ENCODE results near the gene USP37. TPM values are rescaled to one million over a fixed set of nuclear protein-coding genes. Genes with fewer than 3 reads are reported as not detected.

Gene USP37
- total RNA-seq, 1 donor: 20.0 TPM

DNA sequence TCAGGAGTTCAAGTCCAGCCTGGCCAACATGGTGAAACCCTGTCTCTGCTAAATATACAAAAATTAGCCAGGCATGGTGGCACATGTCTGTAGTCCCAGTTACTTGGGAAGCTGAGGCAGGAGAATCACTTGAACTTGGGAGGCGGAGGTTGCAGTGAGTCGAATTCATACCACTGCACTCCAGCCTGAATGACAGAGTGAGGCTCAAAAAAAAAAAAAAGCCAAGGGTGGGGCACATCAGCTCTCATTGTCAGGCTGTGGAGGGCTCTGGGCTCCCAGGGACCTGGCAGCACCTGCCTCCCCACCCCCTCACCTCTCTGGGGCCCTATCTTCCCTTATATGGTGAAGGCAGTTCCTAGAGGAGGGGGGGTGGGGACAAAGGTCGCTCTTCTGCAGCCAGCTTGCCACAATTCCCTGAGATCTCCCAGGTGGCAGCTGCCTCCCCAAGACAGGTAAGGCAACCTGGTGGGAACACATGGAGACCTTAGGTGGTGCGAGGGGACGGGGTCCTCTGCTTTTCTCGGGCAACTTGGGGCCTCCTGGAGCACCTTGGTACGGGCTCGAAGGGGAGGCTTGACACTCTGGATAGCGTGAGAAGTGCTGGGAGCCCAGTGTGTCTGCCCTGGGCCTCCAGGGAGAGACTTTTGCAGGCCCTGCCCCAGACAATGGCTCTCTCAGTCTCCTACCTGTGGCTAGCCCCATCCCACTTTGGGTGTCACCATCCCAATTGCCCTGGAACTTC, 149.3 kb downstream of the USP37 start, which contains the start of gene VIL1:
Gene VIL1, plus strand, starts transcription at position 407 of the 742 bp plus-strand sequence. CDS start 4,656 bp downstream, outside the sequence.
- Histone ChIP-seq H3K9me3 (ENCODE audit: low read depth, low read length) (no peaks in the 10 kb centered on the region), H3K4me1 (ENCODE audit: insufficient read depth, low read length) (no peaks in the 10 kb centered on the region), H3K4me3 (ENCODE audit: low read length) (no peak within 1 kb of the TSS), H3K27me3 (ENCODE audit: insufficient read depth, low read length) (no peaks in the 10 kb centered on the region)

GRCh38 chr2:218418321-218418716, 149.8 kb downstream of the USP37 start:
- H3K4me1 ChIP-seq (ENCODE audit: insufficient read depth, low read length): no peaks in the 10 kb centered on the region
- H3K9me3 ChIP-seq (ENCODE audit: low read depth, low read length): no peaks in the 10 kb centered on the region
- H3K27me3 ChIP-seq (ENCODE audit: insufficient read depth, low read length): no peaks in the 10 kb centered on the region
- H3K4me3 ChIP-seq (ENCODE audit: low read length): no peak overlapping the region

GRCh38 chr2:218407717-218408116, 160.4 kb downstream of the USP37 start:
- Histone ChIP-seq H3K27me3 (ENCODE audit: insufficient read depth, low read length) (no peaks in the 10 kb centered on the region), H3K4me1 (ENCODE audit: insufficient read depth, low read length) (peaks cover 59% of the 10 kb centered on the region), H3K9me3 (ENCODE audit: low read depth, low read length) (no peaks in the 10 kb centered on the region), H3K4me3 (ENCODE audit: low read length) (no peak overlapping the region)

GRCh38 chr2:218406949-218407618, 161.1 kb downstream of the USP37 start:
- no peaks in the 10 kb centered on the region for H3K27me3 ChIP-seq (ENCODE audit: insufficient read depth, low read length)
- H3K4me1 ChIP-seq (ENCODE audit: insufficient read depth, low read length): peaks cover 61% of the 10 kb centered on the region
- H3K9me3 ChIP-seq (ENCODE audit: low read depth, low read length): no peaks in the 10 kb centered on the region
- peak overlapping the region; percentile 37 for H3K4me3 ChIP-seq (ENCODE audit: low read length)

GRCh38 chr2:218406209-218406948, 161.8 kb downstream of the USP37 start:
- Histone ChIP-seq H3K27me3 (ENCODE audit: insufficient read depth, low read length) (no peaks in the 10 kb centered on the region), H3K4me3 (ENCODE audit: low read length) (peak overlapping the region; percentile 37), H3K4me1 (ENCODE audit: insufficient read depth, low read length) (peaks cover 68% of the 10 kb centered on the region)

GRCh38 chr2:218405746-218406208, 162.4 kb downstream of the USP37 start:
- H3K4me3 ChIP-seq (ENCODE audit: low read length): peak overlapping the region; percentile 28
- no peaks in the 10 kb centered on the region for H3K9me3 ChIP-seq (ENCODE audit: low read depth, low read length)
- H3K27me3 ChIP-seq (ENCODE audit: insufficient read depth, low read length): no peaks in the 10 kb centered on the region
- peaks cover 73% of the 10 kb centered on the region for H3K4me1 ChIP-seq (ENCODE audit: insufficient read depth, low read length)

More at GRCh38 chr2:218406209-218406948, 161.8 kb downstream of the USP37 start:
- no peaks in the 10 kb centered on the region for H3K9me3 ChIP-seq (ENCODE audit: low read depth, low read length)

- no peaks in the 10 kb centered on the region for H3K27me3 ChIP-seq (ENCODE audit: insufficient read depth, low read length)
- H3K4me3 ChIP-seq (ENCODE audit: low read length): no peak overlapping the region
- H3K9me3 ChIP-seq (ENCODE audit: low read depth, low read length): no peaks in the 10 kb centered on the region
- peaks cover 73% of the 10 kb centered on the region for H3K4me1 ChIP-seq (ENCODE audit: insufficient read depth, low read length)
These were observed 162.9 kb downstream of the USP37 start for GRCh38 chr2:218405086-218405745.

- Histone ChIP-seq H3K9me3 (ENCODE audit: low read depth, low read length) (no peaks in the 10 kb centered on the region), H3K4me3 (ENCODE audit: low read length) (no peak overlapping the region), H3K27me3 (ENCODE audit: insufficient read depth, low read length) (no peaks in the 10 kb centered on the region), H3K4me1 (ENCODE audit: insufficient read depth, low read length) (peaks cover 74% of the 10 kb centered on the region)
These were observed 163.6 kb downstream of the USP37 start for GRCh38 chr2:218404351-218405085.

- H3K9me3 ChIP-seq (ENCODE audit: low read depth, low read length): no peaks in the 10 kb centered on the region
- H3K4me3 ChIP-seq (ENCODE audit: low read length): no peak overlapping the region
- peaks cover 81% of the 10 kb centered on the region for H3K4me1 ChIP-seq (ENCODE audit: insufficient read depth, low read length)
- no peaks in the 10 kb centered on the region for H3K27me3 ChIP-seq (ENCODE audit: insufficient read depth, low read length)
These were observed 164.3 kb downstream of the USP37 start for GRCh38 chr2:218403810-218404209.

- H3K4me1 ChIP-seq (ENCODE audit: insufficient read depth, low read length): peaks cover 81% of the 10 kb centered on the region
- H3K9me3 ChIP-seq (ENCODE audit: low read depth, low read length): no peaks in the 10 kb centered on the region
- H3K27me3 ChIP-seq (ENCODE audit: insufficient read depth, low read length): no peaks in the 10 kb centered on the region
- H3K4me3 ChIP-seq (ENCODE audit: low read length): no peak overlapping the region
These were observed 165.2 kb downstream of the USP37 start for GRCh38 chr2:218402911-218403411.

- H3K4me3 ChIP-seq (ENCODE audit: low read length): no peak overlapping the region
- no peaks in the 10 kb centered on the region for H3K27me3 ChIP-seq (ENCODE audit: insufficient read depth, low read length)
- H3K4me1 ChIP-seq (ENCODE audit: insufficient read depth, low read length): peaks cover 81% of the 10 kb centered on the region
- H3K9me3 ChIP-seq (ENCODE audit: low read depth, low read length): no peaks in the 10 kb centered on the region
These were observed 165.7 kb downstream of the USP37 start for GRCh38 chr2:218402491-218402901.

DNA sequence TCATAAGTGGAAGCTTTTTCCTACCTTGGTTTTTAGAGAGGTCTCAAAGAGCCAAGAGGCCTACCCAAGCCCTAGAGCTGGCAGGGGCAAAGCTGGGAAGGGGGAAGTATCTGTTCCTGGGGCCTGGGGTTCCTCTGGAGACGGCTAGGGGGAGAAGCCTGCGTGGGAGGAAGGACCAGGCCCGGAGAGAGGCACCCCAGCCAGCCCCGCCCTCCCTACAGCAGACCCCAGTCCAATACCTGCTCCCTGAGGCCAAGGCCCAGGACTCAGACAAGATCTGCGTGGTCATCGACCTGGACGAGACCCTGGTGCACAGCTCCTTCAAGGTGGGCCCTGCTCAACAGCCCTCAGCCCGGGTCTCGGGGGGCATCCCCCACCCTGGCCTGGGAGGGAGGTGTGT, 166.3 kb downstream of the USP37 start:
- Histone ChIP-seq H3K27me3 (ENCODE audit: insufficient read depth, low read length) (no peaks in the 10 kb centered on the region), H3K9me3 (ENCODE audit: low read depth, low read length) (no peaks in the 10 kb centered on the region), H3K4me3 (ENCODE audit: low read length) (peak overlapping the region; percentile 85), H3K4me1 (ENCODE audit: insufficient read depth, low read length) (peaks cover 81% of the 10 kb centered on the region)

- H3K4me1 ChIP-seq (ENCODE audit: insufficient read depth, low read length): peaks cover 83% of the 10 kb centered on the region
- peak overlapping the region; percentile 85 for H3K4me3 ChIP-seq (ENCODE audit: low read length)
- H3K9me3 ChIP-seq (ENCODE audit: low read depth, low read length): no peaks in the 10 kb centered on the region
- no peaks in the 10 kb centered on the region for H3K27me3 ChIP-seq (ENCODE audit: insufficient read depth, low read length)
These were observed 166.9 kb downstream of the USP37 start for GRCh38 chr2:218400930-218401881.
